Activated CD8-positive, alpha-beta memory T cell treated with anti-CD3 and anti-CD28 coated beads for 36 hours (primary cell): ENCODE results near the gene ASIC1. TPM values are rescaled to one million over a fixed set of nuclear protein-coding genes. Genes with fewer than 3 reads are reported as not detected.

Source experiments
- CTCF ChIA-PET: fragments of 350-600 bp; sonication (Branson Sonifier 250); formaldehyde crosslinking; loops from one replicate; lab custom pipeline; 2021; ENCODE audit warnings: antibody characterized with exemption; lab: Charles Lee
- POLR2A ChIA-PET: fragments of 350-600 bp; sonication (Branson Sonifier 250); formaldehyde crosslinking; loops from one replicate; lab custom pipeline; 2021; ENCODE audit warnings: antibody characterized with exemption; lab: Charles Lee
- total RNA-seq, 2 experiments: library from RNA; stranded (reverse); gene quantifications; one replicate each; pipeline ENCODE4 v1.2.3, GENCODE V29; 2021

Gene ASIC1
- total RNA-seq, 2 experiments from 2014 or later = 11.1 to 13.3 TPM

DNA sequence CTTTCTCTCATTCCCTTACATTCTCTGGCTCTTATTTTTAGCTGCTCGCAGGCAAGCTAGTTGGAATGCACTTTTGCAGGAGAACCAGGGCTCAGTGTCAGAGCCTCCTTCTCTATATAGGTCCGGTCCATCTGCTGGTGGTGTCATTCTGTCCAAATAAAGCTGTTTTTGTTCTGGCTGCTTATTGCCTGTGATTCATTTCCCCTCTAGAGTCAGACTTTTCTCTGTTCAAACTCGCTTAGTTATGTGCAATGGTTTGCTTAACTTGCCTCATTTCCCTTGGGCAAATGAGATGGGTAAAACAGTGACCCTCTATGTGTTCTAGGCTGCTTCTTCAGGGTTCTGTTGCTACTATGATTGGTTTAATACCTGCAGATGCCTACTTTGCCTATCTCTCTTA, 30.6 kb downstream of the ASIC1 start:
- CTCF ChIA-PET = interaction anchor here (0.6 to 5.8 kb wide), 11 partner anchors 10 to 149 kb away, joined by 3 to 38 read pairs (median 4); partner anchors contain the start of genes CERS5 and COX14
- POLR2A ChIA-PET = no interaction called here

DNA sequence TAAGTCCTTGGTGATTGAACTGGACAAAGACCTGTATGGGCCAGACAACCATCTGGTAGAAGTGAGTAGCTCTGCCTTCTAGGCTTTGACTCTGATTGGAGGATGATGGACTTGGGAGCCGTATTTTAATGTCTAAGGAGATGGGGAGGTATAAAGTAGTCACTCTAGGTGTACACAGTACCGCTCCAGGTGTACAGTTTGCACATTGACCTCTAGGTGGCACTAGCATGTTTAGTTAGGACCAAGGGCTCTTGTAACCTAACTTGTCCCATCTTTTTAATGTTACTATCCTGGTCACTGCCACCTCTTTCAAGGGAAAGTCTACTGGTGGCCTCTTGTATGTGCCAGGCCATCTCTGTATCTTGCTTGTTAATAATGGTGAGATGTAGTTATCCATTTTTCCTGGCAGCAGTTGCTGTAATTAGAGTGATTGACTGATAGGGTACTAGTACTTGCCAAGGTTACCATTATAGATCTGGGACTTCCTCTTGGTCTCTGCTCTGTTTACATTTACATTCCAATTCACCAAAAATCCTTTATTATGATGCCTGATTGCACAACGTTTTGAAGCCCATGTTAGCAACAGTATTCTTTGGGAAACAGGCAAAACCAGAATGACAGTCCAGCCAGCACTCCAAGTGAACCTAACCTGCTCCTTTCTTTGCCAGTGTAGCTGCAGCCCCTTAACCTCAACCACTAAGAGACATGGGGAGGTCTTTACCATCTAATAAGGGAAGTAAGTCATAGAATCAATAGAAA, 31.4 kb downstream of the ASIC1 start:
- POLR2A ChIA-PET = no interaction called here
- CTCF ChIA-PET = interaction anchor here (0.6 to 5.8 kb wide), 10 partner anchors 11 to 150 kb away, joined by 3 to 38 read pairs (median 4); partner anchors contain the start of genes CERS5 and COX14

DNA sequence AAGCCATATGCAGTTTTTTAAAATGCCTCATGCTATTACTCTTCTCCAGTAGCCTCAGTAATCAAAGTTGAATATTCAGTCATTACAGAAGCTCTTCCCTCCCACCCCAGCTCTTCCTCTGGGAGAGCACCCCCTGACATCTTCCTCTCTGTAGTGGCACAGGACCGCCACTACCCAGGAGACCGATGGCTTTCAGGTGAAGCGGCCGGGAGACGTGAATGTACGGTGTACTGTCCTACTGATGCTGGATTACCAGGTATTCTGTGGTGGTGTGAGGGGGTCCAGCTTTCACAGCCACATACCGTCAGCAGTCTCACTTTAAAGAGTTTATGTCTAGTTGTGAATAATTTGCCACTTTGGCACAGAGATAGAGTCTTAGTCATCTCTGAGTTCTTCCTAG, 32.3 kb downstream of the ASIC1 start:
- ChIA-PET CTCF (interaction anchor here (0.8 to 5.8 kb wide), 6 partner anchors 8 to 123 kb away, joined by 3 to 38 read pairs (median 4); partner anchors contain the start of gene COX14), POLR2A (interaction anchor here (0.6 kb wide), 1 partner anchor 91 kb away, joined by 7 read pairs; no protein-coding TSS in a partner anchor)

DNA sequence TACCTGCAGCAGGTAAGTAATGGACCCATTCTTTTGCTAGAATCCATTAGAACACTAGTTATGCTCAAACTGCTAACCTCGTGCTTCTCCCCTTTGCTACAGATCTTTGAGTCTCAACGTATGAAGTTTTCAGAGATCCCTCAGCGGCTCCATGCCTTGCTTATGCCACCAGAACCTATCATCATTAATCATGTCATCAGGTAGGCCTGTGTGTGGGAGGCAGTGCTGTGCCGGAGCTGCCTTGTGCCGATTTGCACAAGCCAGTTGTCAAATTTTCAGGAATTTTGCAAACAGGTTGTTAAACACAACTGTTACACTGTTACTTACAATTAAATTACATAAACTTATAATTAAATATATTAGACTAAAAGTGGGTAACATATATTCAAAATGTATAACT, 33.0 kb downstream of the ASIC1 start:
- ChIA-PET POLR2A (interaction anchor here (0.6 kb wide), 1 partner anchor 40 kb away, joined by 4 read pairs; no protein-coding TSS in a partner anchor), CTCF (interaction anchor here (0.6 to 5.8 kb wide), 7 partner anchors 9 to 219 kb away, joined by 3 to 38 read pairs (median 4); partner anchors contain the start of gene COX14)

- POLR2A ChIA-PET = no interaction called here
- CTCF ChIA-PET = interaction anchor here (1.3 kb wide), 1 partner anchor 13 kb away, joined by 5 read pairs; no protein-coding TSS in a partner anchor
Measured at GRCh38 chr12:50097952-50098351, 40.6 kb downstream of the ASIC1 start.

DNA sequence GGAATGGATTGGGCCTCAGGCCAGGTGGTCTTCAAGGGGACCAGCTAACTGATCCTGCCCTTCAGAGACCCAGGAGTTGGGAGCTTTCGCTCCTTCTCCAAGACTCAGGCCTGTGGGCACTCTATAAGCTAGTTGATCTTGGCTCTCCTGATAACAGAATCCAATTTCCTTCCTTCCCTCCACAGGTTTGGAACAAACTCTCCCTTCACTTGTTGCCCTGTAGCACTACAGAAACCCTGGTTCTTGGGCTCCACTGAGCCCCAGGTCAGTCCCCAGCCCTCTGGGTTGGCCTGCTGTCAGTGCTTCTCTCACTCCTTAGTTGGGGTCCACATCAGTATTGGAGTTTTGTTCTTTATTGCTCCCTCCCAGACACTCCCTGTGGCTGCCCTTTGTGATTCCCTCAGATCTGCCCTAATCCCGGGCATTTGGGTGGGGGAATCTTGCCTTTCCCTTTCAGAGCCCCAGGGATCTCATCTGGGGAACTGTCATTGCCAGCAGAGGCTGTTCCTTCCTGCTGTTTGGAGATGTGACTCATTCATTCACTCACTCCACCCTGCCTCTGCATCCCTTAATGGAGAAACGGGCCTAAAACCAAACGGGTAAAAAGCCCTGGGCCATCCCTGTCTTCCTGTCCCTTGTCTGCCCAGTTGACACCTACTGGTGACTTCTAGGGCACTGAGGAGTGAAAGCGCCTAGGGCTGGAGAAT, 42.1 kb downstream of the ASIC1 start:
- ChIA-PET CTCF (no interaction called here), POLR2A (no interaction called here)

- CTCF ChIA-PET = interaction anchor here (1.7 kb wide), 1 partner anchor 11 kb away, joined by 10 read pairs; the partner anchor contains the start of gene COX14
- POLR2A ChIA-PET = no interaction called here
Measured at GRCh38 chr12:50100561-50100960, 43.2 kb downstream of the ASIC1 start.

- ChIA-PET POLR2A (no interaction called here), CTCF (interaction anchor here (1.7 to 1.9 kb wide), 2 partner anchors 9 to 10 kb away, joined by 8 to 10 read pairs; partner anchors contain the start of gene COX14)
Measured at GRCh38 chr12:50101663-50102062, 44.3 kb downstream of the ASIC1 start.

- ChIA-PET POLR2A (no interaction called here), CTCF (interaction anchor here (0.6 to 1.9 kb wide), 2 partner anchors 9 to 74 kb away, joined by 3 to 8 read pairs; partner anchors contain the start of gene COX14)
Measured at GRCh38 chr12:50102131-50102531, 44.7 kb downstream of the ASIC1 start.

GRCh38 chr12:50102646-50103309, 45.4 kb downstream of the ASIC1 start:
- POLR2A ChIA-PET = no interaction called here
- CTCF ChIA-PET = interaction anchor here (0.6 to 1.9 kb wide), 3 partner anchors 9 to 73 kb away, joined by 3 to 8 read pairs (median 4); partner anchors contain the start of gene COX14

GRCh38 chr12:50103351-50103750, 46.0 kb downstream of the ASIC1 start:
- CTCF ChIA-PET = interaction anchor here (1.5 to 1.9 kb wide), 2 partner anchors 8 to 29 kb away, joined by 4 to 8 read pairs; partner anchors contain the start of gene COX14
- POLR2A ChIA-PET = no interaction called here

DNA sequence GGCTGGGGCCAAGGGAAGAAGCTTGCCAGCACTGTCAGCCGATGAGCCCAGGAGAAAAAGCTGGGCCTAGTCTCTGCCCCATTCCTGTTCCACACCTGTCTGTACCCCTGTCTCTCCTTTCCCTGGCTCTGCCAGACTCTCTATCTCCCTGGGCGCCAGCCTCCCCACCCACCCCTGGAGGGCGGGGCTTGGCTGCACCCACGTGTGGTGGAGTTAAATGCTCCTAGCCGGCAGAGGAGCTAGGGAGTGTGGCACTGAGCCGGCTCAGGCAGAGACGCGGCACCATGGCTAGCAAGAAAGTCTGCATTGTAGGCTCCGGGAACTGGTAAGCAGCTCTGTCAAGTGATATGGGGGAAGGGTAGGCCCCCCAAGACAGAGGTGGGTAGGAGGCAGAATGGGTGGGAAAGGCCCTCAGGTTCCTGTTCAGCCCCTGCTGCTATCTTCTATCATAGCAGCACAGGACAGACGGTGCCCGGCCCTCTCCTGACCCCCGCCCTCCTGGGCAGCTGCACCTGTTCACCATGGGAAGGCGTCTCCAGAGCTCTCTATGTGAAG, 46.4 kb downstream of the ASIC1 start, which contains the start of gene GPD1:
GPD1 (plus strand) TSS at position 242 of the 555 bp plus-strand sequence; CDS start at position 285, 43 bp downstream.
- CTCF ChIA-PET = interaction anchor here (1.5 to 1.9 kb wide), 2 partner anchors 8 to 29 kb away, joined by 4 to 8 read pairs; partner anchors contain the start of gene COX14
- POLR2A ChIA-PET = no interaction called here

GRCh38 chr12:50104417-50105366, 47.3 kb downstream of the ASIC1 start:
- ChIA-PET POLR2A (interaction anchor here (0.6 kb wide), 1 partner anchor 66 kb away, joined by 5 read pairs; no protein-coding TSS in a partner anchor), CTCF (interaction anchor here (1.5 kb wide), 1 partner anchor 30 kb away, joined by 4 read pairs; no protein-coding TSS in a partner anchor)

- ChIA-PET POLR2A (no interaction called here), CTCF (interaction anchor here (1.2 kb wide), 1 partner anchor 18 kb away, joined by 3 read pairs; no protein-coding TSS in a partner anchor)
Measured at GRCh38 chr12:50105913-50106450, 48.6 kb downstream of the ASIC1 start.

DNA sequence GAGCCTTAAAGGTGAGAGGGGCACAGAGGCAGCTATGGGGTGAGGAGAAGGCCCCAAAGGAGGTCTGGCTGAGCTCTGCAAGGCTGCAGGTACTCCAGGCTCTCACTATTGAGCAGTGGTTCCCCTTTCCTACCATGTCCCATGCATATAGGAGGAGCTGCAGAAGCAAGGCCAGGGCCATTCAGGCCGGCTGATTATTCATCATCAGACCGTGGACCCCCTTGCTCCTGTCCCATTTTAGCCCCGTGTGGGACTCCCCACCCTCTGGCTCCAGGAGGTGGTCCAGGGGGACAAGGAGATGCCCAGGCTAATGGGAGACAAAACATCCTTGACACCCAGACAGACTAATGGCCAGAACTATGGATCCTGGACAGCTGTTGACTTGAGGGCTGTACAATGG, 49.5 kb downstream of the ASIC1 start:
- ChIA-PET POLR2A (no interaction called here), CTCF (interaction anchor here (0.5 to 1.2 kb wide), 2 partner anchors 19 to 495 kb away, joined by 3 read pairs; no protein-coding TSS in a partner anchor)

- ChIA-PET CTCF (interaction anchor here (1.3 kb wide), 1 partner anchor 33 kb away, joined by 4 read pairs; no protein-coding TSS in a partner anchor), POLR2A (no interaction called here)
Measured at GRCh38 chr12:50107416-50108268, 50.2 kb downstream of the ASIC1 start.
